ENCODE results near the gene ADAMTS2.

Gene ADAMTS2

DNA sequence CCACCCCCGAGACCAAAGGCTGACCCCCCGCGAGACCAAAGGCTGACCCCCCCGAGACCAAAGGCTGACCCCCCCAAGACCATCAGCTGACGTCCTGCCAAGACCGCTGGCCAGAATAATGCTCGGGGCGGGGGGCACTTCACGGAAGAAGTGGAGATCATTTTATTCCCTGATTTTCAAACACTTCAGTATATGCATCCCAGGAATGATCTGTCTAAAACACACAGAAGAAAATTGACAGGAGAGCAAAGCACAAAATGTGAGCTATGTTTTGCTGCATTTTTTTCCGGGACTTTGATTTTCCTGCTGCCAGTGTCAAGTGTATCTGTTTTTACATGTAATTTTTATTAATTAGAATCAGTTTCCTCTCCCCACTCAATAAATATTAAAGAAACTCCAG, 67.1 kb downstream of the ADAMTS2 start:
- no peak for DNase-seq

DNA sequence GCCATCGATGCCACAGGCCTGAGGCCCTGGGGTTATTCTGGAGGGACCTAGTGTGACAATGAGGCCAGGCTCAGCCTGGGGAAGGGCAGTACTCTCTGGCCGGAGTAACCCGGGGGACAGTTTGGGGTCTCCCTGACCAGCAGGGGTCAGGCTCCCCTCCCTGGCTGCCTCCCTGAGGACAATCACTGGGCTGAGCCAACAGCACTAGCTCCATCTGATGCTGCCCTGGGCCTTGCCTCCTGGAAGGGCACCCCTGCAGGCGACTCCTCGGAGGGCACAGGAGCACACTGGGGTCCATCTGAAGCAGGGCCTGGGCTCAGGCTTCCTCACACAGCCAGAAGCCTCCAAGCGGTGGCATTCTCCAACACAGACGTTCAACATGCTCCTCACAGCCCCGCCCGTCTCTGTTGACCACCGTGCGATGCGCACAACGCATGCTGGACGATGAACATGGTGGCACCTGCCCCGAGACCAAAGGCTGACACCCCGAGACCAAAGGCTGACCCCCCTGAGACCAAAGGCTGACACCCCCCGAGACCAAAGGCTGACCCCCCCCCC, 68.3 kb downstream of the ADAMTS2 start:
- no peak for DNase-seq

DNA sequence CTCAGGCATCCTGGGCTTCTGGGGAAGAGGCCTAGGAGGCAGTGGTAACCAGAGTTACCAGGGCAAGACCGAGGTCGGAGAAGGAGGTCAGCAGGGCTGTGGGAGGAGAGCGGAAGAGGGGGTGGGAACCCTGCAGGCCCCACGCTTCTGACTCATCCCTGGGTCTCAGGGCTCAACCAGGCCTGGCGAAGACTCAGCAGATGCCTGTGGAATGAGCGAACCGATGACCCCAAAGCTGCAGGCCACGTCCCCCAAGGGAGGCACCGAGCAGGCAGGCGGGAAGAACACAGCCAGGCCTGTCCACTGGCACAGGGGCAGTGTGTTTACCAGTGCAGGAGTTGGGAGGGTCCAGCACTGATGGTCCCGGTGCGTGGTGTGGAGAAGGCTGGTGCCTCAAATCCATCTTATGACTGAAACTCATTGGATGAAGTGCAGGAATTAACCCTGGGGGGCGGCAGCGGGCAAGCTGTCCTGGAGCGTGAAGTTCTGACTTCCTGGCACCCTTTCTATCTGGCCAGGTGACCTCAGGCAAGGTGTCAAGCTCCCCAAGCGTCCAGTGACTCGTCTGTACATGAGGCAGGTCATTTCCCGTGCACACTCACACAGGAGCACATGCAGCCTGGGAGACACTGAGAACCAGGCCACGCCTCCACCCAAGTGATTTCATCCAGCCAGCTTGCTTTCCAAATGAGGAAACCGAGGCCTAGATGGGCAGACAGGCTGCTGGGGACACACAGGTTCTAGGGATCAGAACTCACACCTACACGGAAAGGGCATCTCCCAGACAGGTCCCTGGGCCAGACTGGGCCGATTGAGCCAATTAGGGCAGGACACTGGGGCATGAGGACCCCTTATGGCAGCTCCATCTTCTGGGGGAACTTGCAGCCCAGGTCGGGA, 69.1 kb downstream of the ADAMTS2 start:
- no peak for DNase-seq

DNA sequence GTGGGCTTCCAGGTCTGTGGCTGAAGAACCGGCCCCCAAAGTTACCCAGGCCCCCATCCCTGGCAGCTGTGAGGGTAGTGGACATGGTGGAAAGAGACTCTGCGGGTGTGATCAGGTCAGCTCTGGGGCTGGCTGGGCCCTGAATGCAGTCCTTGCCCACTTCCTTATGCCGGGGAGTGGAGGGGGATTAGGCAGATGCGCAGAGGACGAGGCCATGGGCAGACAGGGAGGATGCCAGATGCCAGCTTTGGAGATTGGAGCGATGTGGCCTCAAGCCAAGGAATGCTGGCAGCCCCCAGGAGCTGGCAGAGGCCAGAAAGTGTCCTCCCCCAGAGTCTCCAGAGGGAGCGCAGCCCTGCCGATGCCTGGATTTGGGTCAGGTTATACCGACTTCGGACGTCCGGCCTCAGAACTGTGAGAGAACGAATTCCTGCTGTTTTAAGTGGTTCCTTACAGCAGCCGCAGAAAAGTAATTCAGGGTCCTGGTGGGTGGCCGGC, 69.8 kb downstream of the ADAMTS2 start:
- DNase-seq, result no peak

DNA sequence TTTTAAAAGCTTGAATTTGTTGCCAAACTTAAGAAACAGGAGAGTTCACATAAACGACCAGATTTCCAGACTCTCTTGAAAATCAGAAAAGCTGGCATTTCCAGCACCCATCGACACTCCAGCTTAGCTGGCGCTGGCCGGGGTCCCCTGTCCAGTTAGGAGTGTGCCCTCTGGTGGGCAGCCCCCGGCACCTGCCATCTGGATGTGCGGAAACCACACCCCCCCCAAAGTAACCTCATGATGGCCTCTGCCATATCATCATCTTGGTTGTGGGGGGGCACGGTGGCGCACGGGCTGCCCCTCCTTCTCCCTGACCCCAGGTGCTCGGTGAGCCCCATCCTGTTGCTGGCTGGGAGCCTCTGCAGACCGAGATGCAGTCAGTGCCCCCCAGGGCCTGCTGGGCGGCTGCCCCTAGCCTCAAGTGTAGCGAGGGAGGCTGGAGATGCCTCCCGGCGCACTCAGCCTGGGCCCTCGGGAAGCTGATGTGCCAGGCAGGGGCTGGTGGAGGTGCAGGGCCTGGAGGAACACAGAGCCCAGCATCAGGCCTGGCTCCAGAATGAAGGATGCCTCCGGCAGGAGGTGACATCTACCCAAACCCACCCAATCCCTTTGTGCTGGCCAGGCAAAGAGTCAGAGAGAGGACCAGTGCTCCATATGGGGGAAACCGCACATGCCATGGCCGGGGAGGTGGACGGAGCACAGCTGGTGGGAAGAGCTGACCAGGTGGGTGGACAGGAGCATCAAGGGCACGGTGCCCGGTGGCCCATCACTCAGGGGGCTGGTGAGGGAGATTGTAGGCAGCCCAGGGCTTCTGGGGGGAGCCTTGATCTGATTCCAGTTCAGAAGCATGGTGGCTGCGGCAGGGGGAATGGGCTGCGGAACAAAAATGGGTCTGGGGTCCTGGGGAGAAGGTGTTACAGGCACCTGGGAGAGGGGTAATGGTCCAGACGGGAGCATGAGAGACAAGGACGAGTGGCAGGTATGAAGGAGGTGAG, 70.6 kb downstream of the ADAMTS2 start:
- DNase-seq, result no peak

DNA sequence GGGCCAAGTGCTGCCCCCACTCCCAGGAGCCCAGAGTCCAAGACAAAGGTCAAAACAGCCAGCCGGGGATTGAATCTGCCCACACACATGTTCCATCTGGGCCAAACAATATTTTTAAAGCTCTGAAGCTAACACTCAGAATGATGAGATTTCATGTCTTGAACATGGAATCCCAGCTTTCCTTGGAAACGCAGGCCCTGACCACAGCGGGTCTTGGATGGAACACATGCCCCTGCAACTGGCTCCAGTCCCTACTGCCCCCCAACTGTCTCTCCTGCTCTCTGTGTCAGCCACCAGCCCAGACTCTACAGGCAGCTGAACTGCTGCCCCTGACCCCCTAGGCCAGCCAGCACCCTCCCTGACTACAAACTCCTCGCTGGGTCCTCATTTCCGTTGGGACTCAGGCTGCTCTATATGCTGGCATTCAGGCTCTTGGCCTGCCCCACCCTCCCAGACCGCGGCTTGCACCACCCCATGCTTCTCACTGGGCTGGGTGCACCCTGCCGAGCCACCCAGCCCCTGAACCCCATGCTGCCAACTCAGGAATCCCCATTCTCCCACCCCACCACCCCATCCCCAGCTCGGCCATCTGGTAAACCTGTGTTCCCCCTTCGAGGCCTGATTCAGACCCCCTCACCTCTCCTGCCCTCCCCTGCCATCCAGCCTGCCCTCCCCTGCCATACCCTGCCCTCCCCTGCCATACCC, 71.7 kb downstream of the ADAMTS2 start:
- no peak for DNase-seq

DNA sequence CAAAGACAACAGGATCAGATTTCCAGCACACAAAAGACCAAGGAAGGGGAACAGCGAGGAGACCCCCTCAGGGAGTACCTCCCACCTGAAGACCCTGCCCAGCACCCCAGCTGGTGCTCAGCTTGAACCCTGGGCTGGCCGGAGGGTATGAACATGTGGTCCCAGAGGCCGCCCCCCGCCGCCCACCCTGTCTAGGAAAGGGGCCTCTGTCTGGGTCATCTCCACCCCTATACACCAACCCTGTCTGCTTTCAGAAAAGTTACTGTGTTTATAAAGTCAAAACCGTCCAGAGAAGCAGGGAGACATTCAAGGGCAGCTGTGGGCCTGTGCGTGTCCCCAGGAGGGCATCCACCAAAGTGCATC, 72.2 kb downstream of the ADAMTS2 start:
- no peak for DNase-seq

DNA sequence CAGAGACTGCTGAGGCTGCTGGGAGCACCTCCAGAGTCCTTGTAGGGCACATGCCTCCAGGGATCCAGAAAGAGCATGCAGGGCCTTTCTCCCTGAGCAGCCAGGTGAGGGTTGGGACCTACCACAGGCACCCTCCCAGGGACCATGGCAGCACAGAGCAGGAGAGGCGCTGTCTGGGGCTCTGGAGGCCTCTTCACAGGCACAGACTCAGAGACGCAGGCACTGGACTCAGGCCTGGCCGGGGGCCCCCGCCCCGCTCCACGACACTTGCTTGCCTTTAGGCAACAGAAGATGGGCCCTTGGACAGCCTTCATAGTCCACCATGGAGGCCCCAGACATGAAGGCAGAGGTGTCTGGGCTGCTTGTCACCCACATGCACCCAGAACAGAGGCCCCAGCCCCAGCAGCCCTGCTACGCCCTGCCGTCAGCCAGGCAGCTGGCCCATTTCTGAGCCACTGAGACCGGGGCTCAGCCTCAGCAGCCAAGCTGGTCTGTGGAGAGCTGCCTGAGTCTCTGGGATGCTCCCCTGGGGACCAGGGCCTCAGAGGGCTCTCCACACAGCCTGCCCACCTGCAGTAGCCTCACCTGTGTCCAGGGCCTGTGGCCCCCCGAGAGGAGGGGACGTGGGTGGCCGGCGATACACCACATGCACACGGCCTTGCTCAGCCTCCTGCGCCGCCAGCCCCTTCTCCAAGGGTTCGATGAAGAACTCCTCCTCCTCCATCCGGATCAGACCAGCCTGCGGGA, 72.8 kb downstream of the ADAMTS2 start:
- DNase-seq, result no peak

DNA sequence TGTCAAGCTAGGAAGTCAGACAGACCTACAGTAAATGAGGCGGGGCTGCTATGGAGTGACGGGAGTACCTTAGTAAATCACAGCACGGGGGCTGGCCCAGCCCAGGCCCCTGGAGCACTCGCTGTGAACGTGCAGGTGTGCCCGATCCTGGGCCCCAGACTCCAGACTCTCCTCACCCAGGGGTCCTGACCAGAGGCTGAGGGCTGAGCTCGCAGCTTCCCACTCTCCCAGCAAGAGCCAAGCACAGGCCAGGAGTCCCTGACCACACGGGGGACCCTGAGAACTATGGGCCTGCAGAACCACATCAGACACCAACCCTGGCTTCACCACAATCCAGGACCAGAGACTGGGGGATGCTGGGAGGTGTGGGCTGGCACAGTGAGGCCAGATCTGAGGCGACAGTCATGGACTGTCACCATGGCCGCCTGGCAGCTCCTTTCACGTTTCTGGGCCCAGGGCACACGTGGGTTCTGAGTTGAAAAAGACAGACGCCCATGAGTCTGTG, 73.4 kb downstream of the ADAMTS2 start:
- no peak for DNase-seq

DNA sequence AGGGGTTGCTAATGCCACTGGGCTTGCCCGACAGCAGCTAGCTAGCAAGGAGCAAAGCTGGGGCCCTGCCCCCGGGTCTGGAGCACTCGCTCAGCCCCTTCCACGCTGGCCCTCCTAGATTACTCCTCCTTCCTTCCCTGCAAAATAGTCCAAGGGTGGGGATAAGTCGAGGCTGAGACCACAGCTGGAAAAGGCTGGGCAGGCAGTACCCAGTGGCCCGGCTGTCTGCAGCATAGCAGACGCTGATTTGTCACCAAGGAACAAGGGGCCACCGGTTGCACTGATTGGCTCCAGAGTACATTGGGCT, 73.9 kb downstream of the ADAMTS2 start:
- no peak for DNase-seq

DNA sequence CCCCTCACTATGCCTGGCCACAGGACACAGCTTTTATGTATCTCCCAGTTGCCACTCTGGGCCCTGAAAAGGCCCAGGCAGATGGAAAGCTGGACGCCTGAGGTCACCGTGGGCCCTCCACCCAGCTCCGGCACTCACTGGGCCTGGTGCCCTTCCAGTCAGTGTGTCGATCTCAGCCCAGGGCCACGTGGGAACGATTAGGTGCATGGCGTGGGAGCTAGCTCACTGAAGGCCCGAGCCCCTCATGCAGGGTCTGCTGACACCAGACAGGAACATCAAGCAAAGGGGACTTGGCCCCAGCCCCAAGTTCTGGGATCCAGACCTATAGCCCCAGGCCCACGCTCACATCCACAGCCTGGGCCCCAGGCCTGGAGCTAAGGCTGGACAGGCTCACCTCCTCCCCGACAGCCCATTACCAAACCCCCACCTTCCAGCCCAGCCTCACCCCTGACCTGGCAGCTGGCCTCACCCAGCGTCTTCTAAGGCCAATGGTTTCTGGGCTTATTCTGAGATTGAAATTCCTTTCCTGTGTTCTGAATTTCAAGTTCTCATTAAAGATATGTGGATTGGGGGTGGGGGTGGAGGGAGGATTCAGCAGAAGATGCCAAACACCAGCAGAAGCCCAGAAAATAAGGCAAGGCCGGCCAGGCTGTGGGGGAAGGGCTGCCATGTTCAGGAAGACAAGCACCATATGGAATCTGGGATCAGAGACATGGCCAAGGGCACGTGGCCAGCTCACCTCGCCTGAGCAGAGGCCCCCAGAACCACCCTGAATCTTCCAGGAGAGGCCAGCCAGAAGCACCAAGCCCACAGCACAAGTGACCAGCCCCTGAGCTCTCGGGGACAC, 74.5 kb downstream of the ADAMTS2 start:
- no peak for DNase-seq

DNA sequence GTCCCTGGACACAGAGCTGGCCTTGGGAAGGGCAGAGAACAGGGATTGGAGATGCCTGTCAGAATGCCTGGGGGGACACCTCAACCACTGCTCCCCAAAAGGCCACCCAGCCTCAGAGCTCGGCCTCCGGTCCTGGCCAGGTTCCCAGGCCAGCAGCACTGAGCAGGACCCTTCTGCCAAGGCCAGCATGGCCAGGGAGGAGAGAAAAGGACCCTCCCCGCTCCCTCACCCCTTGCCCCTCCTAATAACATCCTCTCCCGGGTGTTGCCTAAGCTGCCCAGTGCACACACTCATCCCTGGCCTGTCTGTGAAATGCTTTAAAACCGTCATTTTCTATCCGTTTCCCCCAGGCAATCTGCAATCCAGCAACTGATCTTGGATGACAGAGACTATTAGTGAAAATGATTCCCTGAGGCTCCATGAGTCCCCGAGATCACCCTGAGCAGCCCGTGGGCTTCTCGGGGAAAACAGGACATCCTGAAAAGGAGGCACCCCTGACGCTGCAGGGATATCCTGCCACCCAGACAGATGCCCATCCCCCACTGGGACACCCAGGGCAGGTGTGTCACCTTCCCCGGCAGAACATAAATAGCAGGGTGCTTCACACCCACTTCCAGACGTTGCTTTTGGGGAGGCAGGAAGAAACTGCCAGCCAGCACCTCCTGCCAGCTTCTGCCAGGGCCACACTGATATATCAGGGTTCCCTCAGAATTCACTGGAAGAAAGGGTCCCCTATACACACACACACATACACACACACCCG, 75.3 kb downstream of the ADAMTS2 start:
- DNase-seq, result no peak

DNA sequence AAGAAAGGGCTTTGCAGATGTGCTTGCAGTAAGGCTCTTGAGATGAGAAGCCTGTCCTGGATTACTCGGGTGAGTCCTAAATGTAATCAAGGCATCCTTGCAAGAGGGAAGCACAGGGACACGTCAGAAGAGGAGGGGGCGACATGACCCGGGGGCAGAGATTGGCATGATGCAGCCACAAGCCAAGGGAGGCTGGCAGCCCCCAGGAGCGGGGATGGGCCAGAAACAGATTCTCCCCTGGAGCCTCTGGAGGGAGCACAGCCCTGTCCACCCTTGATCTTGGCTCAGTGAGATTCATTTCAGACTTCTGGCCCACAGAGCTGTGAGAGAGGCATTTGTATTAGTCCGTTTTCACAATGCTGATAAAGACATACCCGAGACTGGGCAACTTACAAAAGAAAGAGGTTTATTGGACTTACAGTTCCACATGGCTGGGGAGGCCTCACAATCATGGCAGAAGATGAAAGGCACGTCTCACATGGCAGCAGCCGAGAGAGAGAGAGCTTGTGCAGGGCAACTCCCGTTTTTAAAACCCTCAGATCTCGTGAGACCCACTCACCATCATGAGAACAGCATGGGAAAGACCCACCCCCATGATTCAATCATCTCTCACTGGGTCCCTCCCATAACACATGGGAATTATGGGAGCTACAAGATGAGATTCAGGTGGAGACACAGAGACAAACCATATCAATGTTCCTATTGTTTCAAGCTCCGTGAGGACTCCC, 76.1 kb downstream of the ADAMTS2 start:
- DNase-seq, result no peak

DNA sequence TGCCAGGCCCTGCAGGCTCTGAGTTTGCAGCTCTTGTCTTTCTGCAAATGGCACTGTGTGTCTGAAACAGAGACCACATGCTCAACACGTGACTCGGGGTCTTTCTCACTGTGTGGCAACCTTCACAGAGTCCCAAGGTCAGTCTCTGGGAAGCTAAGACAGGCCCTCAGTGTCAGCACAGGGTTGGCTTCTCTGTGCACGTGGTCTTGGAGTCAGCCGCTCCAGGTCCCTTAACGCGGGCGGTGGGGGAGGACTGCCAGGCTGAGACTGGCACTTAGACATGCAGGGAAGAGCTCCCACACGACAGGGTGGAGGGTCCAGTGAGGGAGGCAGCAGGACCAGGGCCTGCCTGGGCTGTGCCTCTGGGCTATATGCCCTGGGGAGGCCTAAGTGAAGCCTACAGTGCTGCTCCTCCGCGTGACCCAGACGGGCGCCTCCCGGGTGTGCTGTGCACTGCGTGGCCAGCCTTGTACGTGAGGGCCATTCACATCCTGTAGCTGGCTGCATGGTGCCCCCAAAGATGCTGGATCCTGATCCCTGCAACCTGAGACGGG, 76.8 kb downstream of the ADAMTS2 start:
- no peak for DNase-seq

DNA sequence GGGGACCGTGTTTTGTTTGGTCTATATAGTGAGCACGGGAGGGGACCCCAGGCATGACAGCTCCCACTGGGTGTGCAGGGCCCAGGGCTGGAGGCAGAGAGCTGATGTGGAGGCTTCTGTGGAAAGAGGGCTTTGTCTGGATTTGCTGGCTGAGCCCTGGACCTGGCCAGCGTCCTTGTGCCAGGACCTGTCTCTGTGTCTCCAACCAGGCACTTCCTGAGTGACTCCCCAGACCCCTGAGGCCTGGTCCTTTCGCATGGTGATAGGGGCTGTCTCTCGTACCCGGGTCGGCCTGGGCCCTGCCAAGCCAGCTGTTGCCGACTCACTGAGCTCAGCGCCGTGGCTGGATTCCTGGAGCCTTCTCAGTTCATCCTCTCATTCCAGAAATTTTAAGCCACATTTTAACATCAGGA, 77.6 kb downstream of the ADAMTS2 start:
- DNase-seq, result no peak

DNA sequence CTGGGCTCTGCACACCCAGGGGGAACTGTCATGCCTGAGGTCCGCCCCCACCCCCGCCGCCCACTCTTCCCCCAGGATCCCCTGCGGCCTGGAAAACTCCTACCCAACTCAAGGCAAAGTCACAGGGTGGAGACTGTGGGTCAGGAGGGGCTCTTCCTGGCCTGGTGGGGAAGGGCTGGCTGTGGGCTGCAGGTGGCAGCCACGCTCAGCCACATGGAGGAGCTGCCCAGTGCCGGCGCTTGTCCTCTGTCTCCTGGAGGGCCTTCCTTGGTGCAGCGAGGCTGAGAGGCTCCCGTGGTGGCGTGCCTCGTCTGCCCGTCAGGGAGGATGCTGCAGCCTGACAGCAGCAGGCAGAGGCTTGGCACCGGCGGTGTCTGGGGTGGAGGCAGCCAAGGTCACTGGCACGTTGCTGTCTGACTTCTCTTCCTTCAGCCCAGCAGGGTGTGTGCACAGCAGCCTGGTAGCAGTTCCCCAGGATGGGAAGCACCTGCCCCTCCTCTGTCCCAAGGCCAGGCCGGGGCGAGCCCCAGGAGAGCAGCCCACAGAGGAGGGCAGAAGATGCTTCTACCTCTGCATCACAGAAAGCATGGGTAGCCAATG, 78.1 kb downstream of the ADAMTS2 start:
- no peak for DNase-seq

DNA sequence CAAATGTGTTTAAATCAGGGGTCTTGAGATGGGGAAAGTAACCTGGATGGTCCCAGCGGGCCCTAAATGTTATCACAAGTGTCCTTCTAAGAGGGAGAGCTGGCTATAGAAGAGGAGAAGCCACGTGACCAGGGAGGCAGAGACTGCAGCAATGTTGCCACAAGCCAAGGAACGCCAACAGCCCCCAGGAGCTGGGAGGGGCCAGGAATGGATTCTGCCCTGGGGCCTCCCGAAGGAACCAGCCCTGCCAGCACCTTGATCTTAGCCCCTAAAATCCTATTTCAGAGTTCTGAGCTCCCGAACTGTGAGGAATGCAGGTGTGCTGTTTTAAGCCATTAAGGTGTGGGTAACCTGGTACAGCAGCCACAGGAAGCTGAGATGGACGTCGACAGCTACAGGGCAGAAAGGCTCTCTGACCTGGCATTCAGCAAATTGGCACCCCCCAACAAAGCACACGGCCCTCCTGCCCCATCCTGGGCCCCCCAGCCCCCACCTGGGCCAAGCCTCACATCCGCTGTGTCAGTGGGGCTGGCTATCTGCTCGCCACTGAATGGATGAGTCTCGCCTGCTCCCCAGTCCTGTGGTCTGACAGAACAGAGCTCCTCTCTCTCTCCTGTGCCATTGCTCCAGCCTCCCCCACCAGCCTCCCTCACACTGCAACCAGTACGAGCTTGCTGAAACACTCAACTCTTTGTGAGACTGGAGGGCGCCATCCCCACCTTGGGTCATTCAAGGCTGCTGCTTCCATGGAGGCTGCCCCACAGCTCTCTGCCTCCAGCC, 78.8 kb downstream of the ADAMTS2 start:
- no peak for DNase-seq
